ENCODE data around the gene GCKR.

GCKR gene, protein sequence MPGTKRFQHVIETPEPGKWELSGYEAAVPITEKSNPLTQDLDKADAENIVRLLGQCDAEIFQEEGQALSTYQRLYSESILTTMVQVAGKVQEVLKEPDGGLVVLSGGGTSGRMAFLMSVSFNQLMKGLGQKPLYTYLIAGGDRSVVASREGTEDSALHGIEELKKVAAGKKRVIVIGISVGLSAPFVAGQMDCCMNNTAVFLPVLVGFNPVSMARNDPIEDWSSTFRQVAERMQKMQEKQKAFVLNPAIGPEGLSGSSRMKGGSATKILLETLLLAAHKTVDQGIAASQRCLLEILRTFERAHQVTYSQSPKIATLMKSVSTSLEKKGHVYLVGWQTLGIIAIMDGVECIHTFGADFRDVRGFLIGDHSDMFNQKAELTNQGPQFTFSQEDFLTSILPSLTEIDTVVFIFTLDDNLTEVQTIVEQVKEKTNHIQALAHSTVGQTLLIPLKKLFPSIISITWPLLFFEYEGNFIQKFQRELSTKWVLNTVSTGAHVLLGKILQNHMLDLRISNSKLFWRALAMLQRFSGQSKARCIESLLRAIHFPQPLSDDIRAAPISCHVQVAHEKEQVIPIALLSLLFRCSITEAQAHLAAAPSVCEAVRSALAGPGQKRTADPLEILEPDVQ

DNA sequence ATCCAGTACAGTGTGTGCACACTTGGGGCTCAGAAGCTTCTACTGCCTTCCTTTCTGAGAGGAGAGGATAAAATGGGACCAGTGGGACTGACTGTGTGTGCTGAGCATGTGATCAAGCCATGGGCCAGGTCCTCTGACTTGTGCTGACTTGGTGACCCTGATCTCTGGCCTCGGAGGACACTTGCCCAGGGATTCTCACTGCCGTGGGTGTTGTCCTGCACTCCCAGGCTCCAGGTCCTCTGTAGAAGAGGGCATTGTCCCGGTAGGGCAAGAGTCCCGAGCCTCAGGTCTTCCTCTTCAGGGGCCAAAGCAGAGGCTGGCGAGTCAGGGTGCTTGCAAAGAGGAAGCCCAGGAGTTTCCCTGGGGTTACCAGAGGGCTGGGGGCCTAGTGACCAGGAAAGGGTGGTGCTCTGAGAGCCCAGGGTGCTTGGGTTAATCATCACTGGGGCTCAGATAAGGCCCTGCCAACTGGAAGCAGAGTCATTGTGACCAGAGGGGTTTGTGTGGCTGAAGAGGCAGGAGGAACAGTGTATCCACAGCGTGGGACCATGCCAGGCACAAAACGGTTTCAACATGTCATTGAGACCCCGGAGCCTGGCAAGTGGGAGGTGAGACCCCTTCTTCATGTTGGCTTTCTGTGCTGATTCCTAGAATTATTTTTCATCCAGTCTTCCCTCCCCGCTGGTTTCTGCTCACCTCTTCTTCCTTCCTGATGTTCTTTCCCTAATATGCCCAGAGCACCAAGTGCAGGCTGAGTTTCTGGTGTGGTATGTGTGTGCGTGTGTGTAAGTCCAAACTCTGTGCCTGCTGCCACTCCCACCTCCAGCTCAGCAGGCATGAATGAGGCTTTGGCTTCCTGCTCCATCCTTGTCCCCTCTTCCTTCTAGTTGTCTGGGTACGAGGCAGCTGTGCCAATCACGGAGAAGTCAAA lies at the start of gene GCKR:
GCKR (plus strand) TSS at position 483 of the 931 bp plus-strand sequence; CDS start at position 549, 66 bp downstream.
- TF ChIP-seq ZNF274 (IDR thresholded peaks at IDR 0.05; ENCODE audit: low read depth, low read length) = no peak
- H3K4me3 ChIP-seq (ENCODE audit: low read length) = no peak within 1 kb of the TSS

DNA sequence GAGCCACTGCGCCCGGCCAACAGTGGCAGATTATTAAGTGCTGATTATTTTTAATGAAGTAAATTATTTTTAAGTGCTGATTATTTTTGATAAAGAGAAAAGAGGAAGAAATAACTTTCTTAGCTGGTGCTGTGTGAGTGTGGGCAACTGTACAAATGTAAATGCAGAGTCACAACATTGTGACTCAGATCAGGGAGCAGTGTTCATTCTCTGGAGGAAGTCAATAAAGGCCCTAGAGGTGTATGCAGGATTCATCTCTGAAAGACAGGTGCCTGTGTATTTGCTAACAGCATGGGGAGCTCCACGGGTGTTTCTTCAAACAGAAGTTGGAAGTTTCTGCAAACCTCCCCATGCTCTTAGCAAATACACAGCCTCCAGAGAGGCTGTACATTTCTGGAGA lies 48.3 kb upstream of the GCKR start:
- H3K4me3 ChIP-seq (ENCODE audit: low read length) = no peak overlapping the region
- TF ChIP-seq ZNF274 (IDR thresholded peaks at IDR 0.05; ENCODE audit: low read depth, low read length) = no peak

DNA sequence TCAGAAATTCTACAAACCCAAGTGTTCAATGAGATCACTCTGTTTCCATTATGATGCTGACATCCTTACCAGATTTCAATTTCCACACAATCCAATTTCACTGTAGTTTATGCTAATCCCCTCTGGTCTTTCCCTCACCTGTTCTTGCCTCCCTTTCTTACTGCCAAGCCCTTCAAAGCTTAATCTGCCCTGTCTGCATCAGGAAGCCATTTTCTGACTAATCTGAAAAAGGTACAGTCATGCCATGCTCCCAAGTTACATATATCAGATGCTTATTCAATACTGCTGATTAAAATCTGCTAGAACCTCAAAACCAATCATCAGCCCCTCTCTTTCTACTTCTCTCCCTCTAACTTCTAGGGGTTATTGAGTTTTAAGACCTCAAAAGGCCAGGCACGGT lies 45.5 kb upstream of the GCKR start:
- TF ChIP-seq ZNF274 (IDR thresholded peaks at IDR 0.05; ENCODE audit: low read depth, low read length) = no peak
- no peak overlapping the region for H3K4me3 ChIP-seq (ENCODE audit: low read length)

DNA sequence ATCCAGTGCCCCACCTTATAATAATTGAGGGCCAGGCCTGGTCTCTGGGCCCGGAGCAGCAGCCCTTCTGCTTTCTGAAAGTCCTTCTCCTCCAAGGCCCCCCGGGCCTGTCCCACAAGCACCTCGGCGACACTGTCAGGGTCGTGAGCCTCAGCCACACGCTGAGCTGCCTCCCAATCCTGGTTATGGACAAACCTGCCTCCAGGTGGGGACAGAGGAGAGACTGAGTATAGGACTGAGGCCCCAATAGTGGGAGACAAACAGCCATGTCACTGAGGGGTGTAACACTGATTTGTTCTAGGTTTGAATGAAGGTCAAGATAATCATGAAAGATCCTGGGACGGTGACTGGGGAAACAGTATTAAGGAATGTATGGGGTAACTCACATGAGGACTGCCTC lies 42.7 kb upstream of the GCKR start:
- H3K4me3 ChIP-seq (ENCODE audit: low read length) = no peak overlapping the region
- TF ChIP-seq ZNF274 (IDR thresholded peaks at IDR 0.05; ENCODE audit: low read depth, low read length) = no peak

DNA sequence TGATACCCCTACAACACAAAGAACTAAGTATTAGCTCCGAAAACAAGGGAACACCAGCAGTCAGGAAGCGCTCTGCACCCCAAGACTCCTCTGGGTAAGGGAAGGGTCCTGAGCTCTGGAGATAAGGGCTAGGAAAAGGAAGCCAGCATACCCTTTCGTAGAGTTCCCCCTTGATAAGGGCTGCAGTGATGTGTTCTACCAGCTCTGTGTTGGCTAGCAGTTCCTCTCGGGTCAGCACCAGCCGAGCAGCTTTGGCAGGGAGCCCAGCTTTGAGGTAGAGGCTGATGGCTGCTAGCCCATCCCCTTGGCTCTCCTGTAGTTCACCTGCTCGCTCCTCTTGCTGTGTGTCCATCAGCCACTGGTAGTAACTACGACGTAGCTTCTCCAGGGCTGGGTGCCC lies 35.5 kb upstream of the GCKR start:
- no peak overlapping the region for H3K4me3 ChIP-seq (ENCODE audit: low read length)
- no peak for TF ChIP-seq ZNF274 (IDR thresholded peaks at IDR 0.05; ENCODE audit: low read depth, low read length)

DNA sequence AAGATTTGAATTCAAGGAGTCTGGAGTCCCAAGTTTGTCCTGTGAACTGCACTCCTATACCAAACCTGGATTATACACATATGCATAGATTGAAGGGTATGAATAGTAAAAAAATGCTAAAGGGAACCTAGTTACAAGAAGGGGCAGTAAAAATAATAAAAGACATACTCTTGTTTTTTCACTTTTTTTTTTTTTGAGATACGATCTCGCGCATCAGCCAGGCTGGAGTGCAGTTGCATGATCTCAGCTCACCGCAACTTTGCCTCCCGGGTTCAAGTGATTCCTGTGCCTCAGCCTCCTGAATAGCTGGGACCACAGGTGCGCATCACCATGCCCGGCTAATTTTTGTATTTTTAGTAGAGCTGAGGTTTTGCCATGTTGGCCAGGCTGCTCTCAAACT lies 32.2 kb upstream of the GCKR start:
- no peak for TF ChIP-seq ZNF274 (IDR thresholded peaks at IDR 0.05; ENCODE audit: low read depth, low read length)
- H3K4me3 ChIP-seq (ENCODE audit: low read length) = no peak overlapping the region

DNA sequence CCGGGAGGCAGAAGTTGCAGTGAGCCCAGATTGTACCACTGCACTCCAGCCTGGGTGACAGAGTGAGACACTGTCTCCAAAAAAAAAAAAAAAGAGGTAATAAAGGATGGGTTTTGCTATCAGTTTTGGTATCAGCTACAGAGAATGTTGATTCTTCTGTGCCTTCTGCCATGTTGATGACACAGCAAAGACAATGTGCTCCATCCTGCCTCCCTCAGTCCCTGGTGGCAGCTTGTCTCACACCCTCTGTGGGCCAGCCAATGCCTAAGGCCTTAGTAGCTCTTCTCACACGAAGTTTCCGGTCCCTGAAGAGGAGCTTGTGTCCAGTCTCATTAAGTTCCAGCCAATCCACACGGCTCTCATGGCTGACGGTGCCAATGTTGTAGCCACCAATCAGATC lies 24.7 kb upstream of the GCKR start:
- no peak for TF ChIP-seq ZNF274 (IDR thresholded peaks at IDR 0.05; ENCODE audit: low read depth, low read length)
- H3K4me3 ChIP-seq (ENCODE audit: low read length) = no peak overlapping the region

DNA sequence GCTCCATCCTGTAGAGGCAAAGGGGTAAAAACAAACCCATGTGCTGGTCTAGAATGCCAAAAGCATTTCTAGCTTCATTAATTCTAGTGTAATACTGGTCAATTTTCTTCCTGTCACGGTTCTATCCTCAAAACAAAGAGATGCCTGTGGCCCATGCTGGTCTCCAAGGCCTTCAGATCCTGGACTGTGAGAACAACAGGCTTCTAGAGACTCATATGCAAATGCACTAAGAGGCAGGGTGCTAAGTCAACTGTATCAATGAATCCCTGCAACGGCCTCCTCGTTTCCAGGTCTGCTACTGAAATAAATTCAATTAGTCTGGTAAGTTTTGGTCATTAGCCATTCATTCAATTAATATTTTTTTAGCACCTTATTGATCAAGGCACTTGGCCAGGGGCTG lies 11.1 kb upstream of the GCKR start:
- no peak for TF ChIP-seq ZNF274 (IDR thresholded peaks at IDR 0.05; ENCODE audit: low read depth, low read length)
- no peak overlapping the region for H3K4me3 ChIP-seq (ENCODE audit: low read length)

DNA sequence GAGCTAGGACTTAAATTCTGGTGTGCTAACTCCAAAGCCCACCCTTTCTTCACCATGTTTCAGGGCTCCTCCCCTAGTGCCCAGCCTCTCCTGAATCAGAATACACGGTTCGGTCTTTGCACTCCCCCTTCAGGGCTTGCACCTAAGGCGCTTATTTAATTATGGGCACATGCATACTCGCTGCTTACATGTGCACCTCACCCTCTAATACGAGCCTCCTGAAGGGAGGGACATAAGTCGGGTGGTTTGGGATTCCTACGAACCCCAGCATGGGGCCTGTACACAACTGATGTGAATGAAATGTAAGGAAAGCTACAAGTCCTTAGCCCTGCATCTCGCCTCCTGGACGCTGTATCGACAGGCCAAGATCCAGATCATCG lies 7.5 kb upstream of the GCKR start:
- TF ChIP-seq ZNF274 (IDR thresholded peaks at IDR 0.05; ENCODE audit: low read depth, low read length) = no peak

DNA sequence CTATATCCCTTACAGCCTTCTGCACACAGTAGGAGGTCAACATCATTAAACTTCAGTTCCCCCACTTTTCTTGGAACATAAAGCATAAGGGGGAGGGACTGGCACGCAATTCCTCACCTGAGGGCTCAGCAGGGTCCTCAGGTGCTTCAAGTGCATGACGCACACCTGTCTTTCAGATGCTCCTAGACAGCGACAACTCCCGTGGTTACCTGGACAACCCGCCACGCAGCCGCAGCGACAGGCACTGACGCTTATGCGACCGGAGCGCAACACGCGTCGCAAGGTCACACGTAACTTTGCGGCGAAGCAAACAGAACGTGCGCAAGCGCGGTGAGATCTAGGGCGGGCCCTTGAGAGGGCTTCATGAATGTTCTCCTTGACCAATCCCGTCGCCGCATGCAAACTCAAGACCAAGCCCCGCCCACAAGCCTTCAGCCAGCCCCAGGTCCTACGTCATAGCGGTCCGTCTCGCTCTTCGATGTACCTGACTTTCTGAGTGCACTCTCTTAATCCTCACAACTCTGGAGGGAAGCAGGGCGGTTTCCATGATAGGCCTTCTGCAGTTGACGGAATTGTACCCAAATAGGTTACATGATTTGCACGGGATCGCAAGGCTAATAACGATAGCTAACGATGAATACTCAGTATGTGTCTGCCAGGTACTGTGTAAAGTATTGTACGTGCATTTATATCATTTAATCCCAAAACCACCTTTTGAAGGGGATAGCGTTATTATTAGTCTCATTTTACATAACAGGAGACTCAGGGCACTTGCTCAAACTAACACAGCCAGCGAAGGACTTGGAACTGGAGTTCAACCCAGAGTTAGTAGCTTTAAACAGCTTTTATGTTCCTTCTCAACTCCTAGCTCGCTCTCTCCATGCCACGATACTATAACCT lies 6.9 kb upstream of the GCKR start, which contains the start of gene IFT172:
IFT172 (minus strand) TSS at position 246 of the 900 bp plus-strand sequence; CDS start at position 156, 90 bp downstream.
- no peak for TF ChIP-seq ZNF274 (IDR thresholded peaks at IDR 0.05; ENCODE audit: low read depth, low read length)
- peak within 1 kb of the TSS; percentile 81 for H3K4me3 ChIP-seq (ENCODE audit: low read length)

More for the DNA sequence above, 7.5 kb upstream of the GCKR start:
- peak overlapping the region; percentile 81 for H3K4me3 ChIP-seq (ENCODE audit: low read length)

DNA sequence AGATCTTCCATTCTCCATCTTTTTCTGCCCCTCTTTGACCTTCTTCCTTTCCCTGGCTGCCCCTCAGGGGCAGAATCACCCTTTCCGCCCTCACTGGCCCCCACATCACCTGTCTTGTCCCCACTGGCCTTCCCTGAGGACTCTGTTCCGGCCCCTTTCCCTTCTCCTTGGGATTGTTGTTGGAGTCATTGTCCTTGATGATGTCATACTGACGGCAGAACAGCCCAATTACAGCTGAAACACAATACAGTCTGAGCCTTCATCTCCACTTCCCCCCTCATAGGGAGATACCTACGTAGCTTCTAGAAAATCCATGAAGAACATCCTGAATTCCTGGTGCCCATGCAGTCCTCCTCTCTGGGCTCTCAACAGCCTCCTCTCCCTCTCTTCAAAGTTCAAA lies 4.1 kb upstream of the GCKR start:
- no peak for TF ChIP-seq ZNF274 (IDR thresholded peaks at IDR 0.05; ENCODE audit: low read depth, low read length)
- no peak overlapping the region for H3K4me3 ChIP-seq (ENCODE audit: low read length)

DNA sequence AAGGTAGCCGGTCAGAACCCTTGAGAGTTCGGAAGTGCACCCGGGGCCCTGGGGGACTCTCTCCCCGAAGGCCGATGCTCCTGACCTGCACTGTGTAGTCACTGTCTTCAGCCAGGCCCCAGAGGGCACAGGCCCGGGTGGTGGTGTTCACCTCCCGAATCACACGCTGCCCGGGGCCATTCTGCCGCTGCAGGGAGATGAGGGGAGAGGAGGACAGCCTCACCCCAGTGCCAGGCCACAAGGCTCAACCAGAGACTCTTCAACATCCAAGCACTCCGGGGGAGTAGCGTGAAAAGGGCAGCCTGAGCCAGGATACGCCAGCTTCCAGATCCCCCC lies 2.7 kb upstream of the GCKR start:
- no peak overlapping the region for H3K4me3 ChIP-seq (ENCODE audit: low read length)
- no peak for TF ChIP-seq ZNF274 (IDR thresholded peaks at IDR 0.05; ENCODE audit: low read depth, low read length)

DNA sequence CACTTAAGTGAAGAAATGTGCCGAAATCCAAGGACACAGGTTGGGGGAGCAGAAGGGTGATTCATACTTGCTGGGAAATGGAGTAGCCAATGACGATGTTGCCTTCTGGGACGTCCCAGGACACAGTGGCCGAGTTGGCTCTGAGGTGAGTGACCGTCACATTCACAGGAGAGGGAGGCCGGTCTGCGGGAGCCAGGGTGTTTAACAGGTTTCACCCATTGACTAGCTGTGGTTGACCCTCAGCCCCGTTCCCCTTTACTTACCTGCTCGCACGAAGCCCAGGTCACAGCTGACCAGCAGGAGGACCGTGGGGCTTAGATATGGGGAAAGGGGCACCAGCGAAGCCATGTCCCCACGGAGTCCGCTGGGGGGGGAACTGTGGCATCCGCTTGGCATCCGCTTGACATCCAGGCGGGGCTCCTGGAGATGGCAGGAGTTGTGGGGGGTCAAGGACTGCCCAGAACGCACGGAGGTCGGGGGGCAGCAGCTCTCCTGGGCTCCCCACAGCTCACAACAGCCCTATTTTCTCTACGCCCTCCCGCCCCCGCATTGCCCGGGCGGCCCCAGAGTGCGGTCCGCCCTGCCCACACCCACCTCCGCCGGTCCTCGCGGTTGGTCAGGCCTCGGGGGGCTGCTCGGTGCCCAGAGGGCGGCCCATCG lies 2.2 kb upstream of the GCKR start:
- TF ChIP-seq ZNF274 (IDR thresholded peaks at IDR 0.05; ENCODE audit: low read depth, low read length) = no peak
- peak overlapping the region; percentile 51; the same call in 1 of the 2 replicates for H3K4me3 ChIP-seq (ENCODE audit: low read length)

Measured in GM08714 (cell line).